ENCODE results near the gene YOD1. TPM values are rescaled to one million over a fixed set of nuclear protein-coding genes. Genes with fewer than 3 reads are reported as not detected.

Gene YOD1
- total RNA-seq, 1 donor from 2014 or later: 5.1 TPM

GRCh38 chr1:207028884-207029650 lies 21.9 kb downstream of the YOD1 start:
- DNase-seq (ENCODE audit: extremely low read depth, low read depth, low spot score): no peak

GRCh38 chr1:207027921-207028320 lies 23.1 kb downstream of the YOD1 start:
- no peak for DNase-seq (ENCODE audit: extremely low read depth, low read depth, low spot score)

GRCh38 chr1:207027206-207027777 lies 23.7 kb downstream of the YOD1 start:
- DNase-seq (ENCODE audit: extremely low read depth, low read depth, low spot score): no peak

- DNase-seq (ENCODE audit: extremely low read depth, low read depth, low spot score): no peak
Measured at GRCh38 chr1:207026104-207026534, 24.9 kb downstream of the YOD1 start.

GRCh38 chr1:207025146-207025880 lies 25.7 kb downstream of the YOD1 start:
- no peak for DNase-seq (ENCODE audit: extremely low read depth, low read depth, low spot score)

GRCh38 chr1:207024202-207025145 lies 26.5 kb downstream of the YOD1 start:
- DNase-seq (ENCODE audit: extremely low read depth, low read depth, low spot score): no peak

- no peak for DNase-seq (ENCODE audit: extremely low read depth, low read depth, low spot score)
Measured at GRCh38 chr1:207022996-207023679, 27.9 kb downstream of the YOD1 start.

- no peak for DNase-seq (ENCODE audit: extremely low read depth, low read depth, low spot score)
Measured at GRCh38 chr1:207021876-207022596, 29.0 kb downstream of the YOD1 start.

- no peak for DNase-seq (ENCODE audit: extremely low read depth, low read depth, low spot score)
Measured at GRCh38 chr1:207021139-207021861, 29.7 kb downstream of the YOD1 start.

- no peak for DNase-seq (ENCODE audit: extremely low read depth, low read depth, low spot score)
Measured at GRCh38 chr1:207020709-207021107, 30.3 kb downstream of the YOD1 start.

- no peak for DNase-seq (ENCODE audit: extremely low read depth, low read depth, low spot score)
Measured at GRCh38 chr1:207020065-207020708, 30.8 kb downstream of the YOD1 start.

- DNase-seq (ENCODE audit: extremely low read depth, low read depth, low spot score): no peak
Measured at GRCh38 chr1:207019661-207020060, 31.3 kb downstream of the YOD1 start.

GRCh38 chr1:207019161-207019560 lies 31.8 kb downstream of the YOD1 start:
- DNase-seq (ENCODE audit: extremely low read depth, low read depth, low spot score): no peak

- no peak for DNase-seq (ENCODE audit: extremely low read depth, low read depth, low spot score)
Measured at GRCh38 chr1:207018707-207019106, 32.3 kb downstream of the YOD1 start.

GRCh38 chr1:207017615-207018559 lies 33.1 kb downstream of the YOD1 start:
- DNase-seq (ENCODE audit: extremely low read depth, low read depth, low spot score): no peak

- DNase-seq (ENCODE audit: extremely low read depth, low read depth, low spot score): no peak
Measured at GRCh38 chr1:207015791-207016190, 35.2 kb downstream of the YOD1 start.

GRCh38 chr1:207014728-207015127 lies 36.3 kb downstream of the YOD1 start:
- no peak for DNase-seq (ENCODE audit: extremely low read depth, low read depth, low spot score)
